GM12875 (cell line): Measurements from ENCODE around the gene CRABP2.

Source experiments
- H3K4me3 ChIP-seq: one replicate; pipeline ENCODE4 v1.5.1; 2011; ENCODE audit warnings: low read depth, low read length, control low read depth
- CTCF ChIP-seq: IDR thresholded peaks from 2 replicates; pipeline ENCODE4 v1.5.1; 2011; ENCODE audit warnings: low read depth, mild to moderate bottlenecking, control low read depth, inconsistent platforms, low read length, moderate library complexity, borderline replicate concordance; ENCODE audit not compliant: insufficient read depth

Gene CRABP2

GRCh38 chr1:156662005-156662799, 43.2 kb downstream of the CRABP2 start:
- no peak overlapping the region for H3K4me3 ChIP-seq
- TF ChIP-seq CTCF, result no peak

GRCh38 chr1:156660752-156661112, 44.7 kb downstream of the CRABP2 start:
- TF ChIP-seq CTCF, result no peak
- H3K4me3 ChIP-seq, result peak overlapping the region; percentile 70

- peak overlapping the region; percentile 70 for H3K4me3 ChIP-seq
- peak; percentile 100 for TF ChIP-seq CTCF
These were observed 45.2 kb downstream of the CRABP2 start for GRCh38 chr1:156659988-156660751.

- H3K4me3 ChIP-seq, result peak overlapping the region; percentile 47
- TF ChIP-seq CTCF, result no peak
These were observed 45.8 kb downstream of the CRABP2 start for GRCh38 chr1:156659661-156659987.

- TF ChIP-seq CTCF, result no peak
- H3K4me3 ChIP-seq, result no peak overlapping the region
These were observed 46.3 kb downstream of the CRABP2 start for GRCh38 chr1:156658945-156659574.

- no peak overlapping the region for H3K4me3 ChIP-seq
- no peak for TF ChIP-seq CTCF
These were observed 46.9 kb downstream of the CRABP2 start for GRCh38 chr1:156658496-156658895.

GRCh38 chr1:156657741-156658319, 47.6 kb downstream of the CRABP2 start:
- TF ChIP-seq CTCF, result no peak
- no peak overlapping the region for H3K4me3 ChIP-seq
